ENCODE measurements around the gene RTKN.

- TF ChIP-seq, protein P1, sequence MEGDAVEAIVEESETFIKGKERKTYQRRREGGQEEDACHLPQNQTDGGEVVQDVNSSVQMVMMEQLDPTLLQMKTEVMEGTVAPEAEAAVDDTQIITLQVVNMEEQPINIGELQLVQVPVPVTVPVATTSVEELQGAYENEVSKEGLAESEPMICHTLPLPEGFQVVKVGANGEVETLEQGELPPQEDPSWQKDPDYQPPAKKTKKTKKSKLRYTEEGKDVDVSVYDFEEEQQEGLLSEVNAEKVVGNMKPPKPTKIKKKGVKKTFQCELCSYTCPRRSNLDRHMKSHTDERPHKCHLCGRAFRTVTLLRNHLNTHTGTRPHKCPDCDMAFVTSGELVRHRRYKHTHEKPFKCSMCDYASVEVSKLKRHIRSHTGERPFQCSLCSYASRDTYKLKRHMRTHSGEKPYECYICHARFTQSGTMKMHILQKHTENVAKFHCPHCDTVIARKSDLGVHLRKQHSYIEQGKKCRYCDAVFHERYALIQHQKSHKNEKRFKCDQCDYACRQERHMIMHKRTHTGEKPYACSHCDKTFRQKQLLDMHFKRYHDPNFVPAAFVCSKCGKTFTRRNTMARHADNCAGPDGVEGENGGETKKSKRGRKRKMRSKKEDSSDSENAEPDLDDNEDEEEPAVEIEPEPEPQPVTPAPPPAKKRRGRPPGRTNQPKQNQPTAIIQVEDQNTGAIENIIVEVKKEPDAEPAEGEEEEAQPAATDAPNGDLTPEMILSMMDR (IDR thresholded peaks at IDR 0.05): no peak
- no peak for TF ChIP-seq REST (IDR thresholded peaks at IDR 0.05; ENCODE audit: insufficient read depth in 1 of 2, low read depth in 2 of 2, low read length in 1 of 2)
Observed at GRCh38 chr2:74387346-74387745, 54.4 kb downstream of the RTKN start.

All from Panc1 (cell line).